Activated T-cell treated with anti-CD3 and anti-CD28 coated beads, Interleukin-2, amount 50 U/mL, for 4 hours (primary cell): ENCODE data around the gene NLE1. TPM values are rescaled to one million over a fixed set of nuclear protein-coding genes. Genes with fewer than 3 reads are reported as not detected.

Experiments used
- ATAC-seq, 2 donors: fragments of 200-7000 bp; cut with Tn5 transposase; one replicate each; pipeline ENCODE4 v1.10.0; 2021
- DNase-seq: peaks from one replicate; pipeline ENCODE4 v3.0.0-alpha.2; 2020
- H3K27me3 Mint-ChIP-seq: one replicate; pipeline ENCODE4 v1.8.0; 2021; ENCODE audit warnings: low read depth, mixed read lengths
- H3K36me3 Mint-ChIP-seq: one replicate; pipeline ENCODE4 v1.8.0; 2022; ENCODE audit warnings: mixed read lengths; ENCODE audit not compliant: insufficient read depth
- H3K4me1 Mint-ChIP-seq: one replicate; pipeline ENCODE4 v1.8.0; 2021; ENCODE audit warnings: low read depth, mixed read lengths
- H3K4me3 Mint-ChIP-seq: one replicate; pipeline ENCODE4 v1.8.0; 2021; ENCODE audit warnings: mild to moderate bottlenecking, moderate library complexity, mixed read lengths
- H3K9me3 Mint-ChIP-seq: one replicate; pipeline ENCODE4 v1.8.0; 2021; ENCODE audit warnings: mixed read lengths
- total RNA-seq, 3 donors: library from RNA; stranded (reverse); gene quantifications; one replicate each; pipeline ENCODE4 v1.2.1, GENCODE V29; 2021

NLE1 gene
- total RNA-seq, 3 donors from 2014 or later: 72.8 to 85.7 (median 85.3) TPM

GRCh38 chr17:35079547-35080423 lies 62.3 kb downstream of the NLE1 start:
- peaks cover 72% of the 10 kb centered on the region for H3K4me1 Mint-ChIP-seq
- peaks cover 2% of the 10 kb centered on the region for H3K36me3 Mint-ChIP-seq
- H3K9me3 Mint-ChIP-seq: no peaks in the 10 kb centered on the region
- DNase-seq (no peak), ATAC-seq (no peak)
- no peaks in the 10 kb centered on the region for H3K27me3 Mint-ChIP-seq
- no peak overlapping the region for H3K4me3 Mint-ChIP-seq

Other genes with a start within 250 kb of the NLE1 start
- gene CCT6B, start 180.8 kb downstream of the NLE1 start, total RNA-seq: 1 to 10 TPM in 1 of 3 donors, under 1 TPM in 2; 0.51 to 1.0 (median 0.95) TPM
- 10 to 100 TPM; 22.7 to 24.5 (median 22.8) TPM for gene ZNF830, start 180.8 kb downstream of the NLE1 start, total RNA-seq
- gene LIG3, start 161.8 kb downstream of the NLE1 start, total RNA-seq: 10 to 100 TPM; 54.3 to 63.9 (median 58.2) TPM
- 10 to 100 TPM; 19.6 to 28.2 (median 20.3) TPM for gene RFFL, start 78.6 kb downstream of the NLE1 start, total RNA-seq
- gene RAD51D, start 22.4 kb downstream of the NLE1 start, total RNA-seq: 10 to 100 TPM; 20.6 to 24.5 (median 23.4) TPM
- gene FNDC8, start 20.7 kb downstream of the NLE1 start, total RNA-seq: not detected
- gene UNC45B, start 5.5 kb upstream of the NLE1 start, total RNA-seq: not detected
- not detected for gene SLC35G3, start 52.1 kb upstream of the NLE1 start, total RNA-seq
- 10 to 100 TPM in 1 of 3 donors, 1 to 10 TPM in 2; 5.2 to 16.2 (median 8.0) TPM for gene SLFN5, start 100.8 kb upstream of the NLE1 start, total RNA-seq
- gene SLFN11, start 231.3 kb upstream of the NLE1 start, total RNA-seq: 10 to 100 TPM; 13.4 to 17.0 (median 16.8) TPM